Uterus (tissue), 2 donors: ENCODE results near the gene AASS.

Experiments
- POLR2A ChIP-seq, 2 donors: fragments of 450-650 bp; IDR thresholded peaks; one replicate each; pipeline ENCODE4 v1.6.1; 2016; ENCODE audit warnings: antibody characterized with exemption in 2 of 2, mild to moderate bottlenecking in 1 of 2, moderate library complexity in 1 of 2
- TF ChIP-seq, protein P1 (sequence below), 4 experiments: fragments of 200-600 bp in 2 of 4; fragments of 450-650 bp in 2 of 4; sonication (generic) in 2 of 4; IDR thresholded peaks; one replicate each; pipeline ENCODE4 v1.5.1; 2016 to 2019; ENCODE audit warnings: antibody characterized with exemption in 4 of 4, mild to moderate bottlenecking in 2 of 4, moderate library complexity in 1 of 4

DNA sequence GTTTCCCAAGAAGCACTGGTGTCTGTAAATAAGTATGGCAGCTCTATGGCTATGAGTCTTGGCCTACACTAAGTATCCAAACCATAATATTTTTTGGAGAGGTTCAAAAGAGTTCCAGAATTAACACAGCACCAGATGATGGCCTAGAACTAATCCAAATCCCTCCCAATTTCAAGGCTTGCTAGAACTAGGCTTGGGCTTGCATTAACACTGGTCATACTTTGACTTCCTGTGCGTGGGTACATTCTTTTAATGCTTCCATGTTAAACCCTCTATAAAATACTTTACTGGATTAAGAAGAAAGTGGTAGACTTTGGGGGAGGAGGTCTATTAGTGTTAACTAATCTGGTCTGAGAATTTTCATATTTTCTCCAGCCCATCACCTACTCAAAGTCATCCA is 3.1 kb downstream of the AASS start:
- TF ChIP-seq, protein P1, sequence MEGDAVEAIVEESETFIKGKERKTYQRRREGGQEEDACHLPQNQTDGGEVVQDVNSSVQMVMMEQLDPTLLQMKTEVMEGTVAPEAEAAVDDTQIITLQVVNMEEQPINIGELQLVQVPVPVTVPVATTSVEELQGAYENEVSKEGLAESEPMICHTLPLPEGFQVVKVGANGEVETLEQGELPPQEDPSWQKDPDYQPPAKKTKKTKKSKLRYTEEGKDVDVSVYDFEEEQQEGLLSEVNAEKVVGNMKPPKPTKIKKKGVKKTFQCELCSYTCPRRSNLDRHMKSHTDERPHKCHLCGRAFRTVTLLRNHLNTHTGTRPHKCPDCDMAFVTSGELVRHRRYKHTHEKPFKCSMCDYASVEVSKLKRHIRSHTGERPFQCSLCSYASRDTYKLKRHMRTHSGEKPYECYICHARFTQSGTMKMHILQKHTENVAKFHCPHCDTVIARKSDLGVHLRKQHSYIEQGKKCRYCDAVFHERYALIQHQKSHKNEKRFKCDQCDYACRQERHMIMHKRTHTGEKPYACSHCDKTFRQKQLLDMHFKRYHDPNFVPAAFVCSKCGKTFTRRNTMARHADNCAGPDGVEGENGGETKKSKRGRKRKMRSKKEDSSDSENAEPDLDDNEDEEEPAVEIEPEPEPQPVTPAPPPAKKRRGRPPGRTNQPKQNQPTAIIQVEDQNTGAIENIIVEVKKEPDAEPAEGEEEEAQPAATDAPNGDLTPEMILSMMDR (IDR thresholded peaks at IDR 0.05) = no peak
- TF ChIP-seq POLR2A (IDR thresholded peaks at IDR 0.05) = no peak
